Activated gamma-delta T cell (primary cell): ENCODE results near the gene TRAPPC3L.
"Not testable (repeated sequence)": the region's sequence is repeated elsewhere in the genome, so short reads cannot be mapped to it uniquely, and the experiment has no call there.

ENCODE experiments used
- DNase-seq: peaks from one replicate; lab custom pipeline; 2025; lab: John Stamatoyannopoulos, UW

Gene TRAPPC3L

DNA sequence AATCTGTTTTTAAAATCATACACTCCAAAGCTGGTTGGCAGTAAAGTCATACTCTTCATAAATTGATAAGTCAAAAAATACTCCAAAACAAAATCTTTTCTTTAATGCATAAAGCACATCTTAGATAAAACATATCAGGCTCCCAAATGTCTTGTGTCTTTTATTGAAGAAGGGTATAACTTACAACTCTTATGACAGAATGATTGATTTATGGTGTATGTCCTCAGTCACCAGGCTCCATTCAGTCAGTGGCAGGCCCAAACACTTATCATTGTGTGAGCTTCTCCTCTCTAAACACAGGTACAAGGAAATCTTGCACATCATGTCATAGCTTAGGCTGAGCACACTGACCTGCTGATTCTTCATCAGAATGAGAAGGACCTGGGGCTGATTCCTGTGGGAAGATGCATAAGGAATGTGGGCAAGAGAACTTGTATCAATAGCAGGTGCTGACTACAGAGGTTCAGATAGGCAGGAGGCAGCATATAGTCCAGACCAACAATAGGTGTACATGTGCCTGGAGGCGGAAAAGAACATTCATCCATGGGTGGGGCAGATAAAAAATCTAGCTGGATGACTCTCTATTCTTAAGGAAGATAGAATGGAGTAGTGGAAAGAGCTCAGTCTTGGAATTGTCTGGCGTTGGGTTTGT, 32.1 kb downstream of the TRAPPC3L start:
- no peak for DNase-seq

DNA sequence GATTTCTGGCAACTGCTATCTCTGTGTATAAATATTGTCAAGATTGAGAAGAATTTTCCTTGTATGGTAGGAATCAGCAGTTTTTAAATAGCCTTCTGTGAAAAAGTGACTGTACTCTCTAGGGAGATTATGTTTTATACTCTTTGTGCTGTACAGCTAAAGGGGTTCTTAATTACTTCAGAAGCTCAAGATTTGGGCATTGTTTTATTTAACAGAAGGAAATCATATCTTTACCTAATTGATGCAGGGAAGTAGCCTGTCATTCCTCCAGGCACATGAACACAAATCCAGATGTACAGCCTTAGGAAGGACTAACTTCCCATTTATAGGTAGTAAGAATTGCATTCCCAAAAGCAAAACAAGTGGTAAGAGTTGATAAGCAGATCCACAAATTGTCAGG, 32.8 kb downstream of the TRAPPC3L start:
- DNase-seq, result no peak

DNA sequence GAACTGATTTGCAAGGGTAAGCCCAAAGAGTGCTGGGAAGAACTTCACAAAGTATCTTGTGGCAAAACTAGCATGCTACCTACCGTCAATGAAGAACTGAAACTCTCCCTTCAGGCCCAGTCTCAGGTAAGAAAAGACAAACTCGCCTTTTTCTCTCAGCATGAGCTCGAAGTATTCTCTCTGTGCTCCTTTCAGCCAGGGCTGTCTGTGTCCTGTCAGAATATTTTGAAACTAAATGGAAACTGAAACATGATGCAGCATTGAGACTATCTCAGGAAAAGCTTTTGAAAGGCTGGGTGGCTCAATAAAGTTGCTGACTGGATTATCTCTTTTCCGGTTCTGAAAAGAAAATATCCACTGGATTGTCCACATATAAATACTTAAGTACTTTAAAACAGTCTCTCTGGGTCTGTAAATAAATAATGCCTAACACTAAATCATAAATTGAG, 33.3 kb downstream of the TRAPPC3L start:
- DNase-seq, result no peak

- no peak for DNase-seq
Measured at GRCh38 chr6:116511424-116512110, 33.9 kb downstream of the TRAPPC3L start, which contains the start of gene CALHM5. TSS of gene CALHM5 (plus strand) at chr6:116511639. CDS start at chr6:116511697, 58 bp downstream.

DNA sequence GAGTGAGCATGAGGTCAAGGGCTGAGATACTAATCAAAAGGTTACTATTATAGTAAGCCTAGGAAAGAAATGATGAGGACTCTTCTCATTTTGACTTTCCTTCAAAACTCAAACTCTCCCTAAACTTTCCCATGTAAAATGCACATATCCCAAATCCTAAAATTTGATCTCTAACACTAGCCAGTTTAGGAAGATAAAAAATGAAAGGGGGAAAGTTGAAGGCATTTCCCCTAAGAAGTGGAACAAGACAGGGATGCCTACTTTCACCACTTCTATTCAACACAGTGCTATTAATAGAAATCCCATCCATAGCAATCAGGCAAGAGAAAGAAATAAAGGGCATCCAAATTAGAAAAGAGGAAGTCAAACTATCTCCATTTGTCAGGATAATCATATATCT, 37.0 kb downstream of the TRAPPC3L start:
- DNase-seq, result no peak

DNA sequence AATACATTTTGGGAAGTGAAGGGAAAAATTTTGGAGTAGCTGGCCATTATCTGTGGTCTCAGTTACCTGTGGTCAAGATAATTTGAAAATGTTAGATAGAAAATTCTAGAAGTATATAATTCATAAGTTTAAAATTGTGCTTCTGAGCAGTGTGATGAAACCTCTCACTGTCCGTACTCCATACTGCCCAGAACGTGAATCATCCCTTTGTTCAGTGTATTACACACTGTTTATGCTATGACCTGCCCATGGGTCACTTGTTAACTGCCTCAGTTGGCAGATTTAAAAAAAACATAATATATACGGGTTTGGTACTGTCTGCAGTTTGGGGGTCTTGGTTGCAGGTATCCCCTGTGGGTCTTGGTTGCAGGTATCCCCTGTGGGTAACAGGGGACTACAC, 38.2 kb downstream of the TRAPPC3L start:
- DNase-seq, result no peak

DNA sequence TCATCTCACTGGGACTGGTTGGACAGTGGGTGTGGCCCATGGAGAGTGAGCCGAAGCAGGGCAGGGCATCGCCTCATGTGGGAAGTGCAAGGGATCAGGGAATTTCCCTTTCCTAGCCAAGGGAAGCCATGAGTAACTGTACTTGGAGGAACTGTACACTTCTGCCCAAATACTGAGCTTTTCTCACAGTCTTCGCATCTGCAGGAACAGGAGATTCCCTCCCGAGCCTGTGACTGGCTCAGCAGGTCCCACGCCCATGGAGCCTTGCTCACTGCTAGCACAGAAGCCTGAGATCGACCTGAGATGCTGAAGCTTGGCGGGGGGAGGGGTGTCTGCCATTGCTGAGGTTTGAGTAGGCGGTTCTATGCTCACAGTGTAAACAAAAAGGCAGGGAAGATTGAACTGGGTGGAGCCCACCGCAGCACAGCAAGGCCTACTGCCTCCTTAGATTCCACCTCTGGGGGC, 44.5 kb downstream of the TRAPPC3L start:
- no peak for DNase-seq

DNA sequence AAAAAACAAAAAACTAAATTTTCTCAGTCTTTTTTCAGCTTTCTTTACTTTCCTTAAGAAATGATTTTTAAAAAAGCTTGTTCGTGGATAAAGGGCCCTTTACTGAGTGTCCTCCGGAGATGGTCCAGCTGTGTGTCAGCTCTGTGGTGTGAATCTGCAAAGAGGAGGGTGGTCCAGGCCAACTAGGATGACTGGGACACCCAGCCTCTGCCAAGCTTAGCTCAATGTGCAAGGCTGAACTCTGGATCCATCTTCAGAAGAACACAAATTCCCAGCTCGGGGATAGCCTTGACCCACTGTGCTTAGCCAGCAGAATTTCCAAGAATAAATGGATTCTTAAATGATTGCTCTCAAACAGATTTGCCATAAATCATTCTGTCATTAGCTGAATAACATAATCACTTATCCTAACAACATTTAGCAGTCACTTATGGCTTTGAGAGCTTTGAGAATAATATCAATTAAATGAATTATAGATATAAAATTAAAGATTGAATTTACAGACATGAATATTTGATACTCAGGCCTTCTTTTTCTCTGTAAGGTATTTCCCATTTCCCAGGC, 48.3 kb downstream of the TRAPPC3L start:
- no peak for DNase-seq

GRCh38 chr6:116495161-116495560, 50.3 kb downstream of the TRAPPC3L start:
- DNase-seq, result not testable (repeated sequence)

DNA sequence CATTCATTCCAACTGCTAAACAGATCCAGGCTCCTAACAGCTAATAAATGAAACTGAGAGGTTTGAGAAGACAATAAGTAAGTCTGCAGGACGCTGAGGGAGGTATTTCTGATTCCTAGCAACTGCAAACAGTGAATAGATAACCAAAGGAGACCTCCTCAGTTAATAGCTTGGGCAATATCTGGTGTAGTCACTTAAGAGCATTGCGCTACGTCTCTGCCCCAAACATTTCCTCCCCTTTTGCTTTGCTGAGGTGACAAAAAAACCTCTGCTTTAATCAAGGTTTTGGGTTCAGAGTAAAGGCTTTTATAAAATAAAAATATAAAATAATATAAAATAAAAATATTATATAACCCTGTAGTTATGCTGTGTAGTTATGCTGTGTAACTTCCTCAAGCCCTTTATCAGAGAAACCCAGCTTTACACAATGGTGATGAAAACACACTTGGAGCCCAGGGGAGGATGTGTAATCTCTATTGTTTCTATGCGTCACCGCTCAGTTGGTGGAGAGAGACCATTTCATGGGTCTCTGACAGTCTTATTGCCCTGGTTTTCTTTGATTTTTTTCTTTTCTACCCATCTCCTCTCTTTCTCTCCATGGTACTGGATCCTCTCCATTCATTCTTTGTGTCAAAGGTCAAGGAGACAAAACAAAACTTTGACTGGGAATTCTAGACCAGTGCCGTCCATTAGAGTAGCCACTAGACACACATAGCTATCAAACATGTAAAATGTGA, 53.0 kb downstream of the TRAPPC3L start:
- no peak for DNase-seq

GRCh38 chr6:116491610-116492330, 53.7 kb downstream of the TRAPPC3L start:
- DNase-seq, result no peak

- DNase-seq, result no peak
Measured at GRCh38 chr6:116485559-116486184, 59.8 kb downstream of the TRAPPC3L start.

- DNase-seq, result no peak
Measured at GRCh38 chr6:116483616-116484015, 61.9 kb downstream of the TRAPPC3L start.

GRCh38 chr6:116482780-116483179, 62.7 kb downstream of the TRAPPC3L start:
- DNase-seq, result no peak

GRCh38 chr6:116476002-116476678, 69.3 kb downstream of the TRAPPC3L start:
- no peak for DNase-seq

DNA sequence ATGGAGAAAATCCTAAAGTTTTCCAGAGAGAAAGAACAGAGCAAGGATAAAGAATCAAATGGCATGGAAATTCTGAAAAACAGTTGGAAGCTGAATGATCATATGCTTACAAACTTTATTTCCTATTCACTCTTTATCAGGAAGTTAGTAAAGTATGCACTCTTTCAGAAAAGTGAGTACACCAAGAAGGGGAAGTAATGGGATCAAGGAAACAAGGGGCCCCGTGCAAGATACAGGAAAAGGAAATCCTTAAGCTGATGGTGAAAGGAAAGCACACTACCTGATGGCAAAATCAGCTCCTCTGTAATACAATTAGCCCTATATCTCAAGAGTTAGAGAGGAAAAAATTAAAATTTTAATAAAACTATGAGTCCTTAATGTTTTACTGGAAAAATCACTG, 70.3 kb downstream of the TRAPPC3L start:
- no peak for DNase-seq

- DNase-seq, result no peak
Measured at GRCh38 chr6:116472706-116473105, 72.8 kb downstream of the TRAPPC3L start.

DNA sequence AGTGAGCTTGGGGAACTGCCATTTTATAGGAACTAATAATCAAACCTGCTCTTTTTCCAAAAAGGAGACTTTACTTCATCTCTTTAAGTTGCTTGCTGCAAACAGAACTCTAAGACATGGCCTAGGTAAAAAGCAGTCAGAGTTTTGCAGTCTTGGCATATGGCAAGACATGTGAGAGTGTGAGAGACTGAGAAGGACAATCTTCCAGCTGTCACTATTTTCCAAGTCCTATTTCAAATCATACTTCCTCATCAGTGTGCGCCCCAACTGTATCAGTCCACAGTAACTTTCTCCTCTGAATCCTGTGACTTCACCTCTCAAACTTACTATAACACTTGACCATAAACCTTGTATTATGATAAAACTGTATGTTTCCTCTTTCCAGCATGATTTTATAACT, 74.0 kb downstream of the TRAPPC3L start:
- DNase-seq, result no peak

- DNase-seq, result no peak
Measured at GRCh38 chr6:116468293-116468692, 77.2 kb downstream of the TRAPPC3L start.

DNA sequence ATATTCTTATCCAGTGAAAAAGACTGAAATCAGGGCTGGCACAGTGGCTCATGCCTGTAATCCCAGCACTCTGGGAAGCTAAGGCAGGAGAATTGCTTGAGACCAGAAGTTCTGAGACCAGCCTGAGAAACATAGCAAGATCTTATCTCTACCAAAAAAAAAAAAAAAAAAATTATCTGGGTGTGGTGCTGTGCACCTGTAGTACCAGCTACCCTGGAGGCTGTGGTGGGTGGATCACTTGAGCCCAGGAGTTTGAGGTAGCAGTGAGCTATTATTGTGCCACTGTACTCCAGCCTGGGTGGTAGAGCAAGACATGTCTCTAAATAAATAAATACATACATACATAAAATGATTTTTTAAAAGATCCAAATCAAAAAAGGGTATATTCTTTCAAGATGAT, 78.0 kb downstream of the TRAPPC3L start:
- no peak for DNase-seq

DNA sequence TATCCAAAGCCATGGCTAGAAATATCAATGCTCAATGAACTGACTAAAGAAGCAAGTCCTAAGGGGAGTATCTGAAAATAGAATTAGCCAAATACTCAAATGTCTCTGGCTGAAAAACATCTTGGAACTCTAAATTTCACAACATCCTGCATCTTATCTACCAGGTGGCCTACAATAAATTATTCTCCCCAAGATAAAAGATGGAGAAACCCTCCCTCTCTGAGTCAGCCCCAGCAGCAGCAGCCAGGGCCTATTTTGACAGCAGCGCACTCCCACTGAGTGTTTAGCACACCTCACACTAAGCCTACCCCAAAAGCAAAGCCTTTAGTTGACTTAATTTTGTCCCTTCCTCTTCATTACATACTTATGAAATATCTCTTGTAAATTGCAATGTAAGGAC, 78.4 kb downstream of the TRAPPC3L start:
- no peak for DNase-seq
